GM06990 (cell line): ENCODE results near the gene PDE11A.

Experiments used
- DNase-seq: peaks from one replicate; pipeline ENCODE4 v3.0.0-alpha.2; 2011; ENCODE audit not compliant: insufficient read length; ENCODE audit errors: extremely low read depth
- H3K27me3 ChIP-seq: replicated peaks from 2 replicates; pipeline ENCODE4 v1.6.0; 2011; ENCODE audit warnings: low read length; ENCODE audit not compliant: control insufficient read depth, insufficient read depth
- H3K36me3 ChIP-seq: 2 replicates; pipeline ENCODE4 v1.5.1; 2011; ENCODE audit warnings: low read length; ENCODE audit not compliant: control insufficient read depth, insufficient read depth
- H3K4me3 ChIP-seq: replicated peaks from 2 replicates; pipeline ENCODE4 v1.5.1; 2011; ENCODE audit warnings: low read depth, mild to moderate bottlenecking, control low read depth, low read length
- CTCF ChIP-seq: IDR thresholded peaks from 2 replicates; pipeline ENCODE4 v1.5.1; 2011; ENCODE audit warnings: low read length, control low read depth, mild to moderate bottlenecking, inconsistent platforms; ENCODE audit not compliant: insufficient read depth, poor library complexity, severe bottlenecking

PDE11A gene

DNA sequence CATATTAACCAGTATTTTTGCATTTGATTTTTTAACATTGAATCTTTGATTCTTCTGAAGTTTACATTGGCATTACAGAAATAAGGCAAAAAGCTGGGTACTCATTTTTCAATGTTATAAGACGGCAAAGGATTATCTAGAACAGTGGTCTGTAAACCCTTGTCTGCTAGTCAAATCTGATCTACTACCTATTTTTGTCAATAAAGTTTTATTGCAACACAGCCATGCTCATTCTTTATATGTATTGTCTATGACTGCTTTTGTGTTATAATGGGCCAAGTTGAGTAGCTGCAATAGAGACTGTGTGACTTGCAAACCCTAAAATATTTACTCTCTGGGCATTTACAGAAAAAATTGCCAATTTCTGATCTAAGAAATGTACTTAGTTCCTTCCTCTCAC is 181.0 kb downstream of the PDE11A start:
- TF ChIP-seq CTCF = no peak
- Histone ChIP-seq H3K27me3 (no peaks in the 10 kb centered on the region), H3K36me3 (no peaks in the 10 kb centered on the region), H3K4me3 (no peak overlapping the region)
- no peak for DNase-seq

DNA sequence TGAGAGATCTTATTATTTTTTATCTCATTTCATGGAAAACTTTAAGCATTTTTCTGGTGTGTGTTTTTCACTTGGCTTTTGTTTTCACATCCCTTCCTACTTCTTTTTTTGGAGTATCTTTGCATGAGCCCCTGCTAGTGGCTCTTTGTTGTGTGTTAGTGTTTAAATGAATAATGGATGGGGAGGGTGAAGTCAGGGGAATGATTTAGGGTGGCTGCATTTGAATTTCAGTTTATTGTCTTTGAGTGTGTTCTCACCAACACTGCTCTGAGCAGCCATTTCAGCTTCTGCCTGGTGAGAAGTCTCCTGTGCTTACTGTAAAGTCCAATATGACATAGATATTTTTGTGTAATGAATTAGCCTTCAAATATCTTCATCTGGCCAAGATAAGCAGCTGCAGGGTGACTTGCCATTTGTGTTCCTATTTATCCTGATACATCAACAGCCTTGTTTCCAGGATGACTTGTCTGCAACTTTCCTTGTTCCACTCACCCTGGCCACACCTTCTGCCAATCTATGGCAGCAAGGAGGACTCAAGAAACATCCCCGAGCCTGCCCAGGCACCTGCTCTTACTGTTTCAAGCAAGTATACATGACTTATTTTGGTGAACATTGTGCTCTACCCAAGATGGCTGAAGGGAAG is 182.6 kb downstream of the PDE11A start:
- no peak for TF ChIP-seq CTCF
- Histone ChIP-seq H3K27me3 (no peaks in the 10 kb centered on the region), H3K4me3 (no peak overlapping the region), H3K36me3 (no peaks in the 10 kb centered on the region)
- no peak for DNase-seq

GRCh38 chr2:177888581-177888980 is 184.0 kb downstream of the PDE11A start:
- Histone ChIP-seq H3K27me3 (no peaks in the 10 kb centered on the region), H3K36me3 (no peaks in the 10 kb centered on the region), H3K4me3 (no peak overlapping the region)
- TF ChIP-seq CTCF = no peak
- DNase-seq = no peak

- Histone ChIP-seq H3K4me3 (no peak overlapping the region), H3K36me3 (no peaks in the 10 kb centered on the region), H3K27me3 (no peaks in the 10 kb centered on the region)
- DNase-seq = no peak
- TF ChIP-seq CTCF = no peak
These were observed 184.9 kb downstream of the PDE11A start for GRCh38 chr2:177887722-177888121.

DNA sequence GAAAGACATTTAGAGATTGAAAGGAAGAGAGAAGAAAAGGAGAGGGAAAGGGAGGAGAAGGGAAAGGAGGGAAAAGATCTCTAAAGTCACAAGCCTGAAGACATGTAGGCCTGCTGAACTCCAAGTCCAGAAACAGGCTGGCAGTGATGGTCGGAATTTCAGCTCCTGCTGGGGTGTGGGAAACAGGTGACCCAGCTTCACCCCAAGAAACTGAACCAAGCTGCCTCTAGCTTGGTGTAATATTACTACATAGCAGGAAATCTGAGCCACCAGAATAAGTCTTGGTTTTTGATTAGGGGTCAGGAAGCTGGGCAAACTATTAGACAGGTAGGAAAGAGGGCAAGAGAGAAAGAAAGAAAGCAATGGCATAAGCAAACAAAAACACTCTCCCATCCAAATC is 185.8 kb downstream of the PDE11A start:
- no peaks in the 10 kb centered on the region for H3K36me3 ChIP-seq
- DNase-seq = no peak
- H3K27me3 ChIP-seq = no peaks in the 10 kb centered on the region
- H3K4me3 ChIP-seq = no peak overlapping the region
- TF ChIP-seq CTCF = no peak

- Histone ChIP-seq H3K27me3 (no peaks in the 10 kb centered on the region), H3K36me3 (no peaks in the 10 kb centered on the region)
- TF ChIP-seq CTCF = no peak
These were observed 186.6 kb downstream of the PDE11A start for GRCh38 chr2:177885828-177886466.

More at GRCh38 chr2:177885828-177886466, 186.6 kb downstream of the PDE11A start:
- no peak overlapping the region for H3K4me3 ChIP-seq
- DNase-seq = no peak
